GM12878 (cell line): ENCODE results near the gene STRBP. TPM values are rescaled to one million over a fixed set of nuclear protein-coding genes. Genes with fewer than 3 reads are reported as not detected.

ENCODE experiments used
- ATAC-seq: fragments of 200-7000 bp; cut with Tn5 transposase; 3 replicates; pipeline ENCODE4 v1.9.1; 2020; ENCODE audit warnings: mild to moderate bottlenecking, moderate library complexity
- BruUV-seq: library from RNA; stranded (reverse); fragments of 400-500 nt; replicated peaks from 2 replicates; lab custom pipeline; 2021; lab: Mats Ljungman, UMichigan
- CTCF ChIA-PET: fragments of 300-600 bp; sonication (Branson Sonifier 250); formaldehyde crosslinking; extraction: SDS; loops from one replicate; lab custom pipeline; 2021; ENCODE audit warnings: inconsistent platforms; lab: Yijun Ruan, JAX
- POLR2A ChIA-PET: fragments of 350-600 bp; formaldehyde crosslinking; extraction: SDS; loops from one replicate; lab custom pipeline; 2021; ENCODE audit warnings: inconsistent platforms; lab: Charles Lee
- RAD21 ChIA-PET: fragments of 300-600 bp; sonication (Branson Sonifier 250); formaldehyde crosslinking; loops from one replicate; lab custom pipeline; 2023; ENCODE audit warnings: antibody characterized with exemption; ENCODE audit not compliant: unreplicated experiment; lab: Charles Lee
- SMC1A ChIA-PET: fragments of 300-600 bp; sonication (Branson Sonifier 250); formaldehyde crosslinking; loops from one replicate; lab custom pipeline; 2023; ENCODE audit not compliant: unreplicated experiment, uncharacterized antibody; lab: Charles Lee
- DNase-seq: peaks from one replicate; pipeline ENCODE4 v3.0.0-alpha.2; 2011; ENCODE audit warnings: low read depth, low spot score
- FAIRE-seq: peaks from 3 replicates; lab custom pipeline; 2011; peaks lifted over from hg19 to GRCh38; lab: Jason Lieb, UNC
- H2AFZ ChIP-seq: 2 replicates; pipeline ENCODE4 v1.6.0; 2011; ENCODE audit warnings: low read depth, low read length, control low read depth; ENCODE audit not compliant: control insufficient read depth
- H3K27ac ChIP-seq: 2 replicates; pipeline ENCODE4 v1.5.1; 2011; ENCODE audit warnings: control low read depth; ENCODE audit not compliant: control insufficient read depth, insufficient read depth
- H3K27me3 ChIP-seq, 2 experiments: replicated peaks in 1 of 2; 2 replicates each; pipeline versions ENCODE4 v1.6.0 to v1.6.1; 2011; ENCODE audit warnings: low read length in 1 of 2; ENCODE audit not compliant: control insufficient read depth in 2 of 2, insufficient read depth in 2 of 2
- H3K36me3 ChIP-seq, 2 experiments: 2 replicates each; pipeline ENCODE4 v1.5.1; 2011; ENCODE audit warnings: low read length in 1 of 2; ENCODE audit not compliant: control insufficient read depth in 2 of 2, insufficient read depth in 2 of 2
- H3K4me1 ChIP-seq: 2 replicates; pipeline ENCODE4 v1.6.1; 2011; ENCODE audit warnings: mild to moderate bottlenecking, low read length, moderate library complexity, mixed read lengths; ENCODE audit not compliant: control insufficient read depth, insufficient read depth
- H3K4me2 ChIP-seq: 2 replicates; pipeline ENCODE4 v1.6.0; 2011; ENCODE audit warnings: control low read depth; ENCODE audit not compliant: control insufficient read depth, insufficient read depth
- H3K4me3 ChIP-seq: fragments of 200-600 bp; sonication (generic); 2 replicates; pipeline ENCODE4 v1.5.1; 2016
- H3K79me2 ChIP-seq: 2 replicates; pipeline ENCODE4 v1.6.0; 2011; ENCODE audit warnings: low read length; ENCODE audit not compliant: control insufficient read depth, insufficient read depth
- H3K9ac ChIP-seq: 2 replicates; pipeline ENCODE4 v1.8.0; 2011; ENCODE audit warnings: low read length, control low read depth, mixed read lengths; ENCODE audit not compliant: control insufficient read depth, insufficient read depth
- H3K9me3 ChIP-seq: replicated peaks from 3 replicates; pipeline ENCODE4 v1.5.1; 2011; ENCODE audit warnings: mild to moderate bottlenecking, low read length; ENCODE audit not compliant: control insufficient read depth, insufficient read depth
- H4K20me1 ChIP-seq: 2 replicates; pipeline ENCODE4 v1.6.0; 2011; ENCODE audit not compliant: control insufficient read depth, insufficient read depth
- CEBPZ ChIP-seq: fragments of 150-350 bp; IDR thresholded peaks from 2 replicates; pipeline ENCODE4 v1.6.1; 2016; ENCODE audit warnings: low read depth, low read length
- CTCF ChIP-seq, 3 experiments: IDR thresholded peaks in 2 of 3; conservative IDR thresholded peaks in 1 of 3; 2 replicates each; pipeline ENCODE4 v1.5.1; 2011; ENCODE audit warnings: low read depth in 3 of 3, low read length in 3 of 3, mild to moderate bottlenecking in 3 of 3, control low read depth in 2 of 3, moderate library complexity in 2 of 3, inconsistent platforms in 1 of 3, mixed read lengths in 1 of 3; ENCODE audit not compliant: control insufficient read depth in 2 of 3, insufficient read depth in 1 of 3; ENCODE audit errors: extremely low read depth in 1 of 3
- HDGF ChIP-seq: fragments of 450-650 bp; IDR thresholded peaks from 2 replicates; pipeline ENCODE4 v1.6.1; 2016; ENCODE audit warnings: antibody characterized with exemption
- KAT2A ChIP-seq: conservative IDR thresholded peaks from 2 replicates; pipeline ENCODE4 v1.6.1; 2011; ENCODE audit warnings: low read depth, low read length; ENCODE audit not compliant: control insufficient read depth
- NFIC ChIP-seq: IDR thresholded peaks from 2 replicates; pipeline ENCODE4 v1.6.1; 2012; ENCODE audit warnings: low read depth, mild to moderate bottlenecking, inconsistent platforms, low read length, moderate library complexity
- RAD21 ChIP-seq: IDR thresholded peaks from 2 replicates; pipeline ENCODE4 v1.6.1; 2011; ENCODE audit warnings: mild to moderate bottlenecking, low read depth, low read length, moderate library complexity; ENCODE audit not compliant: insufficient read depth
- SMC3 ChIP-seq: IDR thresholded peaks from 2 replicates; pipeline ENCODE4 v1.6.1; 2011; ENCODE audit warnings: low read length, improper control_type of control experiment, borderline replicate concordance
- ZNF384 ChIP-seq: IDR thresholded peaks from 2 replicates; pipeline ENCODE4 v1.6.1; 2012; ENCODE audit warnings: low read depth, mild to moderate bottlenecking, low read length, improper control_type of control experiment, borderline replicate concordance
- WGBS: methylation state at CpG from one replicate; pipeline ENCODE4 v1.1.6; 2016; ENCODE audit warnings: low lambda C conversion rate; ENCODE audit not compliant: insufficient replicate concordance, insufficient coverage; ENCODE audit errors: missing lambda C conversion rate; 5-methylcytosine and 5-hydroxymethylcytosine counted together
- in situ Hi-C: fragments of 300-500 bp; cut with MboI; formaldehyde crosslinking; loops from 9 replicates; pipeline ENCODE4 v1.14.3; 2018; ENCODE audit warnings: mixed read lengths
- intact Hi-C: fragments of 100-400 bp; cut with micrococcal nuclease; formaldehyde crosslinking; loops from one replicate; pipeline ENCODE4 v1.14.2; 2022; ENCODE audit not compliant: unreplicated experiment
- polyA plus RNA-seq, 11 experiments: library from polyadenylated mRNA; depleted of rRNA in 4 of 11; unstranded in 6 of 11; stranded (reverse) in 5 of 11; fragments of >200 nt; fragmentation: Nextera tagmentation in 4 of 11; fragmentation: Illumina TruSeq in 1 of 11; extraction: Ambion mirVana in 4 of 11; extraction: Trizol in 1 of 11; gene quantifications; 1 replicate in 1 of 11; 2 replicates in 10 of 11; pipeline versions ENCODE4 v1.2.1 to v1.2.3, GENCODE V29; 2011 to 2016; ENCODE audit warnings: inconsistent platforms in 2 of 11, missing spikeins in 2 of 11, low read depth in 1 of 11
- total RNA-seq, 4 experiments: library from RNA; depleted of rRNA in 3 of 4; stranded (reverse); fragments of >200 nt in 3 of 4; fragmentation: Illumina TruSeq in 1 of 4; extraction: Trizol in 1 of 4; gene quantifications; 2 replicates each; pipeline versions ENCODE4 v1.2.1 to v1.2.3, GENCODE V29; 2013 to 2021
- TF ChIP-seq, protein P1 (sequence below): fragments of 450-650 bp; IDR thresholded peaks from 2 replicates; pipeline ENCODE4 v1.6.1; 2017; ENCODE audit warnings: mild to moderate bottlenecking, low read depth, inconsistent platforms; ENCODE audit not compliant: poor library complexity, severe bottlenecking

Gene STRBP
- total and polyA plus RNA-seq, 10 of the 15 experiments (the other 5 are each of a cell fraction or from before 2014, with no cell fraction given), result 31.0 to 96.8 (median 71.4) TPM

GRCh38 chr9:123081824-123082223 is 186.6 kb downstream of the STRBP start:
- peaks cover 0 to 13% of the 10 kb centered on the region in 2 experiments for H3K36me3 ChIP-seq
- H3K4me2 ChIP-seq, result no peak overlapping the region
- FAIRE-seq (peak; percentile 61), ATAC-seq (peak; percentile 78), DNase-seq (peak; percentile 13)
- intact Hi-C loops (loop anchor here (1.0 to 5.0 kb wide), 2 partner anchors 145 to 268 kb away; no protein-coding TSS in a partner anchor), in situ Hi-C loops (loop anchor here (5.0 kb wide), 1 partner anchor 270 kb away; no protein-coding TSS in a partner anchor)
- no peaks in the 10 kb centered on the region for H4K20me1 ChIP-seq
- no peak overlapping the region for H2AFZ ChIP-seq
- RAD21 ChIA-PET, result interaction anchor here (1.2 to 6.5 kb wide), 4 partner anchors 55 to 268 kb away, joined by 3 to 47 read pairs (median 10); no protein-coding TSS in a partner anchor
- H3K27me3 ChIP-seq, result no peaks in the 10 kb centered on the region
- no peaks in the 10 kb centered on the region for H3K9me3 ChIP-seq
- no peaks in the 10 kb centered on the region for H3K79me2 ChIP-seq
- POLR2A ChIA-PET, result no interaction called here
- no peak overlapping the region; the same call in 1 of the 2 replicates for H3K27ac ChIP-seq
- 73% methylated on average over 2 of the region's 2 CpGs for WGBS
- H3K9ac ChIP-seq, result no peak overlapping the region
- no peaks in the 10 kb centered on the region for H3K4me1 ChIP-seq
- no peak overlapping the region for H3K4me3 ChIP-seq
- no peak for TF ChIP-seq CEBPZ
- TF ChIP-seq HDGF, result no peak
- TF ChIP-seq NFIC, result no peak
- TF ChIP-seq SMC3, result peak; percentile 68; the same call in 1 of the 2 replicates
- peak; percentile 77 for TF ChIP-seq RAD21
- TF ChIP-seq ZNF384, result peak; percentile 87
- TF ChIP-seq, protein P1, sequence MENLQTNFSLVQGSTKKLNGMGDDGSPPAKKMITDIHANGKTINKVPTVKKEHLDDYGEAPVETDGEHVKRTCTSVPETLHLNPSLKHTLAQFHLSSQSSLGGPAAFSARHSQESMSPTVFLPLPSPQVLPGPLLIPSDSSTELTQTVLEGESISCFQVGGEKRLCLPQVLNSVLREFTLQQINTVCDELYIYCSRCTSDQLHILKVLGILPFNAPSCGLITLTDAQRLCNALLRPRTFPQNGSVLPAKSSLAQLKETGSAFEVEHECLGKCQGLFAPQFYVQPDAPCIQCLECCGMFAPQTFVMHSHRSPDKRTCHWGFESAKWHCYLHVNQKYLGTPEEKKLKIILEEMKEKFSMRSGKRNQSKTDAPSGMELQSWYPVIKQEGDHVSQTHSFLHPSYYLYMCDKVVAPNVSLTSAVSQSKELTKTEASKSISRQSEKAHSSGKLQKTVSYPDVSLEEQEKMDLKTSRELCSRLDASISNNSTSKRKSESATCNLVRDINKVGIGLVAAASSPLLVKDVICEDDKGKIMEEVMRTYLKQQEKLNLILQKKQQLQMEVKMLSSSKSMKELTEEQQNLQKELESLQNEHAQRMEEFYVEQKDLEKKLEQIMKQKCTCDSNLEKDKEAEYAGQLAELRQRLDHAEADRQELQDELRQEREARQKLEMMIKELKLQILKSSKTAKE, result no peak
- no peak for TF ChIP-seq KAT2A
- TF ChIP-seq CTCF (IDR thresholded peaks at IDR 0.05 in 2 of 3, conservative IDR thresholded peaks at IDR 0.05 in 1 of 3; ENCODE audit: control insufficient read depth in 2 of 3, extremely low read depth in 1 of 3, insufficient read depth in 1 of 3, low read depth in 3 of 3, low read length in 3 of 3), result peak; percentile 43 to 75 (median 69); a peak in 5 of 6 replicates
- SMC1A ChIA-PET, result interaction anchor here (0.8 to 4.1 kb wide), 13 partner anchors 9 to 272 kb away, joined by 3 to 52 read pairs (median 3); no protein-coding TSS in a partner anchor
- CTCF ChIA-PET, result interaction anchor here (0.6 to 5.8 kb wide), 20 partner anchors 9 to 272 kb away, joined by 3 to 115 read pairs (median 5); no protein-coding TSS in a partner anchor
- BruUV-seq, result no TSS peak
